Cortex of kidney (tissue), 1 donor: Measurements from ENCODE around the gene ZCCHC2.

Experiments
- DNase-seq: peaks from one replicate; lab custom pipeline; 2025; lab: John Stamatoyannopoulos, UW

Gene ZCCHC2

GRCh38 chr18:62538881-62539280 lies 16.1 kb downstream of the ZCCHC2 start:
- DNase-seq, result no peak

GRCh38 chr18:62539284-62540165 lies 16.7 kb downstream of the ZCCHC2 start:
- DNase-seq, result no peak

- no peak for DNase-seq
Observed at GRCh38 chr18:62543021-62543420, 20.2 kb downstream of the ZCCHC2 start.

GRCh38 chr18:62545098-62545497 lies 22.3 kb downstream of the ZCCHC2 start:
- no peak for DNase-seq

- DNase-seq, result no peak
Observed at GRCh38 chr18:62549755-62550154, 26.9 kb downstream of the ZCCHC2 start.

- no peak for DNase-seq
Observed at GRCh38 chr18:62550746-62551145, 27.9 kb downstream of the ZCCHC2 start.

- no peak for DNase-seq
Observed at GRCh38 chr18:62551972-62552513, 29.2 kb downstream of the ZCCHC2 start.

GRCh38 chr18:62554061-62554815 lies 31.4 kb downstream of the ZCCHC2 start:
- DNase-seq, result no peak

GRCh38 chr18:62555135-62555534 lies 32.3 kb downstream of the ZCCHC2 start:
- DNase-seq, result no peak

- no peak for DNase-seq
Observed at GRCh38 chr18:62556397-62556796, 33.6 kb downstream of the ZCCHC2 start.

- DNase-seq, result no peak
Observed at GRCh38 chr18:62558015-62558663, 35.3 kb downstream of the ZCCHC2 start.

- DNase-seq, result no peak
Observed at GRCh38 chr18:62564044-62564443, 41.2 kb downstream of the ZCCHC2 start.

- DNase-seq, result no peak
Observed at GRCh38 chr18:62566199-62566598, 43.4 kb downstream of the ZCCHC2 start.

GRCh38 chr18:62566818-62567217 lies 44.0 kb downstream of the ZCCHC2 start:
- no peak for DNase-seq

- no peak for DNase-seq
Observed at GRCh38 chr18:62569081-62569655, 46.3 kb downstream of the ZCCHC2 start.

- no peak for DNase-seq
Observed at GRCh38 chr18:62571037-62571436, 48.2 kb downstream of the ZCCHC2 start.

GRCh38 chr18:62571648-62572047 lies 48.8 kb downstream of the ZCCHC2 start:
- no peak for DNase-seq

- DNase-seq, result no peak
Observed at GRCh38 chr18:62572456-62572855, 49.6 kb downstream of the ZCCHC2 start.

GRCh38 chr18:62574776-62575175 lies 52.0 kb downstream of the ZCCHC2 start:
- no peak for DNase-seq

- DNase-seq, result no peak
Observed at GRCh38 chr18:62576271-62576670, 53.4 kb downstream of the ZCCHC2 start.

GRCh38 chr18:62576845-62577512 lies 54.2 kb downstream of the ZCCHC2 start:
- no peak for DNase-seq
